ENCODE measurements around the gene VAV2.

The VAV2 gene

GRCh38 chr9:133979921-133980863, 11.9 kb downstream of the VAV2 start:
- DNase-seq, result no peak

DNA sequence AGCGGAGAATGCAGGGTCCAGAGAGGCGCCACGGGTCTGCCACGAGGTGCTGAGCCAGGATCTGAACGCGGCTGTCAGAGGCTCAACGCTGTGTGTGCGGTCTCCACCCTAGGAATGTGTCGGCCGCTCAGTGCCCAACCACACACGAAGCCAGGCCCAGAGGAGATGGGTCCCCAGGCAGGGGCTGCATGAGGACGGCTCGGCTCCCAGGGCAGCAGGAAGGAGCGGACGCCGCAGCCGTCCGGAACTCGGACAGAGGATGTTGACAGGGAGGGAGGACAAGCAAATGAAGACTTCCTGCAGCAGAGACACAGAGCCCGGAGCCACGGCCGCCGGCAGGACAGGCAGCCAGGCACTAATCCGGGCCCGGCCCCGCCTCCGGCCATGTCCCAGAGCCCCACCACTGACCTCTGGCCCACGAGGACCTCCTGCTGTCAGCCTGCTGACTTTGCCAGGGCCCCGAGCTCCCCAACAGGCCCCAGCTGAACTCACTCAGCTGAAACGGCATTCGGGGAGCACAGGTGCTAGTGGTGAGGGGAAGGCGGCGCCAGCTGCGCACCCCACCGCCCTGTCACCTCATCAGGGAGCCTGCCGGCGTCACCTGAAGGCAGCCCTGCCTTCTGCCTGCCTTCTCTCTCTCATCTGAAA, 12.7 kb downstream of the VAV2 start:
- no peak for DNase-seq

DNA sequence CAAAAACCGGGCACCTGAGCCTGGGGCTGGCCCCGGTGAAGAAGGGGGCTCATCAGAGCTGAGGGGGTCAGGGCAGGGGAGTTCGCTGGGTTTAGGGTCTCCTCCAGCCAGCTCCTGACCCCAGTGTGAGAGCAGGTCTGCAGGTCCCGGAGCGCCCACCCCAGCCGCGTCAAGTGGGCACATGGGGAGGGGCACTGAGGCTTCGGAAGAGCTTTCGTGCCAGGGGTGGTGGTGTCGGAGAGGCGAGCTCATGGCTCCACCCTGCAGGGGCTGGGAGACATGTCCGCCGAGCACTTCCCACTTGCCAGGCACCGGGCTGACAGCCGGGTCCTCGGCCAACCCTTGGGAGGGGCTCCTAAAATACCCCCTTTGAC, 13.2 kb downstream of the VAV2 start:
- DNase-seq, result no peak

GRCh38 chr9:133978226-133978898, 13.8 kb downstream of the VAV2 start:
- DNase-seq, result no peak

GRCh38 chr9:133977421-133978201, 14.5 kb downstream of the VAV2 start:
- no peak for DNase-seq

- no peak for DNase-seq
Observed at GRCh38 chr9:133976887-133977286, 15.2 kb downstream of the VAV2 start.

DNA sequence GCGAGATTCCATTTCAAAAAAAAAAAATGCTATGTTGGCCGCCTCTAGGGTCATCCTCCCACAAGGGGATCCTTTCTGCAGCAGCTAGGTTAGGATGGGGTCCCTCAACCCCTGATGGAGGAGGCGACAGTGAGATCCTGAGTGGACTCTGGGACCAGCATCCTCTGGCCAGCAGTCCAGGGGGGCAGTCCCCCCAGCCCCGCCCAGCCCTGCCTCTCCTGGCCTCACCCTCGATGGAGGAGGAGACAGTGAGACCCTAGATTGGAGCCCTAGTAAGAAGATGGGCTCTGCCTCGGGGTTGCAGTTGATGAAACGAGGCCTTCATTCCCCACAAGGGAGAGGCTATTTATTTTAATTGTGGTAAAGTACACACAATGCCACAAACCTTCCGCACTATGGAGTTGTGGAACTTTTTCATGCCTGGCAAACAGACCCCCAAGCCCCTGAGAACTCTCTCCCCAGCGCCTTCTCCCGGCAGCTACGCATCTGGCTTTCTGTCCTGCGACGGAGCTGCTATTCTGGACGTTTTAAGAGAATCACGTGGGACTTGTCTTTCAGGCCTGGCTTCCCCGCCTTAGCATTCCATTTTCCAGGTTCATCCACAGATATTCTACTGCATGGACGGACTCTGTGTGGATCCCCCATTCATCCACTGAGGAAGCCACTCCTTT, 15.8 kb downstream of the VAV2 start:
- no peak for DNase-seq

DNA sequence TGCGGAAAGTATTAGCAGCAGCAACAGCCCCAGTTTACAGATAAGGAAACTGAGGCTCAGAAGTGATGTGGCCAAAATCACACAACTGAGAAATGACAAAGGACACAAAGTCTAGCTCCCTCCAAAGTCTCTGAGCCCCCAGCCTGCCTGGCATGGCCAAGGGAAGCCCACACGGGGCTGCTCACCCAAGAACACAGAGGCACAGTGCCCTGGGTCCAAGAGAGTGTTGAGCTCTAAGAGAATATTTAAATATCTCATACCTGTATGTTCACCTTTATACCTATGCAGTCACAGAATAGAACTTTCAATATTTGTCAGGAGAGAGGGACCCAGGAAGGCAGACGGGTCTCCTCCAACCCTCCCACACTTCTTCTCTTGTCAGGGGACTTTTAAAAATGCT, 16.6 kb downstream of the VAV2 start:
- DNase-seq, result no peak

- no peak for DNase-seq
Observed at GRCh38 chr9:133974631-133975341, 17.3 kb downstream of the VAV2 start.

DNA sequence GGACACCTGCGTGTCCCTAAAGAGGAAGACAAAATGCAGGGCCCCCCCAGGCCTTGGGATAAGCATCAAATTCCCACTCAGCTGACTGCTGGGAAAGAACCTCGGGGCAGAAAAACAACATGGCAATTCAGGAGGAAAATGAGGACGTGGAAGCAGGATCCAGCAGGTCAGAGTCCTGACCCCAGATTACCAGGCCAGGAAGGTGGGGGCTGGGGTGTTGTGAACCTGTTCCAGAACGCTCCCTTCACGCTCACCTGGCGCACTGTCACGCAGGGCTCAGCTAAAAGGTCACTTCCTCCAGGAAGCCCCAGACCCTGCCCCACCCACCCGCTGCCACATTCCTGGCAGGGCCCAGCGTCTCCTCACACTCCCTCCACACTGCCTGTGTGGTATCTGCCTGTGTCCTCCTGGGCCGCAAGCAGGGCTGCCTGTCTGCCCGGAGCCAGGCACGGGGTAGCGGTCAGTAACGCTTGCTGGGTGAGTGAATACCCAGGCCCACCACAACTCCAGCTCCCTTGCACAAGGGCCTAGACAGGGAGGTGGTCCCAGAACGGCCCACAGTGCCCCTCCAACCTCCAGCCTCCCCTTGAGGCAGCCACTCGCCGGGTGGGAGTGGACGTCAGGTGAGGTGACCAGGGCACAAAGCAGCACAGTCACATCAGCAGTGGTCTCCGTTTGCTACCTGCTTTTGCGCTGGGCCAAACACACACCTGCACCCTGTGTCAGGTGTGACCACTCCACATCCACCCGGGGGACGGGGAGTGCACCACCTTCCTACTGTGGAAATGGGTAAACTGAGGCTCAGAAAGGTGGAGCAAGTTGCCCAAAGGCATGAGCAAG, 18.1 kb downstream of the VAV2 start:
- DNase-seq, result no peak

- DNase-seq, result no peak
Observed at GRCh38 chr9:133973111-133973790, 18.9 kb downstream of the VAV2 start.

DNA sequence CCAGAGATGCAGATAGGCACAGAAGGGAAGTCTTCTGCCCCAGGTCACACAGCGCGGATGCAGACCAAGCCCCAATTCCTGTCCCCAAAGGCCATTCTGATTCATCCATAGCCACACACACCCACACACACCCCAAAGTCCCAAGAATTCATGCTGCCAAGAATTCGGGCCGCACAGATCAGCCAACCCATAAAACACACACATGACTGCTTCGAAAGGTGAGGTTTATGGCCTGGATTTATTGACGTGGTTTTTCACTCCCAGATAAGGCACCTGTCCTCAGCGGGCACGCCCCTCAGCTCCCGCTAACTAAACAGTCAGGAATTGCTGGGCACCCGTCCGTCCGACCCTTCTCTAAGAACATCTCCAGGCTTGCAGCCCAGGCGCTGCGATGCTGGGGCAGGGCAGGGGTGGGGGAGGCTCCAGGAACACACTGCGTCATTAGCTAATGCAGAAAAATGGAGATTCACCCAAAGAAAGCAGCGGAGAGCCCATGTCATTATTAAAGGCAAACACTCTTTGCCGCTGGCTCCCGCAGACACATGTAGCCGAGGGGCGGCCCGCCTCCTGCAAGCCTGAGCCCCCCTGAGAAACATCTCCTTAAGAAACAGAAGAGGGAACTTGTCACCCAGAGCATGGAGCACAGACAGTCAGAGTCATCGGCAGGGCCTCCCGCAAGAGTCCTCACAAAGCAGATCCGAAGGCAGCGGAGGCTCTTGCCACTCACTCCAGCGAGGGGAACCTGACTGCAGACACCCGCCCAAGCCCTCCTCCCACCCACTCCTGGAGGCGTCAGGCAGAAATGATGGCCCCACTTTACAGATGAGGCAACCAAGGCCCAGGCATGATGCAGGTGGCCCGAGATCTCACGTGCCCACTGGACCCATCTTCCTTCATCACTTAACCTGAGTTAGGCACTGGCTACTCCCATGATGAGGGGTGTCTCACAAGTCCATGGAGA, 19.9 kb downstream of the VAV2 start:
- no peak for DNase-seq

DNA sequence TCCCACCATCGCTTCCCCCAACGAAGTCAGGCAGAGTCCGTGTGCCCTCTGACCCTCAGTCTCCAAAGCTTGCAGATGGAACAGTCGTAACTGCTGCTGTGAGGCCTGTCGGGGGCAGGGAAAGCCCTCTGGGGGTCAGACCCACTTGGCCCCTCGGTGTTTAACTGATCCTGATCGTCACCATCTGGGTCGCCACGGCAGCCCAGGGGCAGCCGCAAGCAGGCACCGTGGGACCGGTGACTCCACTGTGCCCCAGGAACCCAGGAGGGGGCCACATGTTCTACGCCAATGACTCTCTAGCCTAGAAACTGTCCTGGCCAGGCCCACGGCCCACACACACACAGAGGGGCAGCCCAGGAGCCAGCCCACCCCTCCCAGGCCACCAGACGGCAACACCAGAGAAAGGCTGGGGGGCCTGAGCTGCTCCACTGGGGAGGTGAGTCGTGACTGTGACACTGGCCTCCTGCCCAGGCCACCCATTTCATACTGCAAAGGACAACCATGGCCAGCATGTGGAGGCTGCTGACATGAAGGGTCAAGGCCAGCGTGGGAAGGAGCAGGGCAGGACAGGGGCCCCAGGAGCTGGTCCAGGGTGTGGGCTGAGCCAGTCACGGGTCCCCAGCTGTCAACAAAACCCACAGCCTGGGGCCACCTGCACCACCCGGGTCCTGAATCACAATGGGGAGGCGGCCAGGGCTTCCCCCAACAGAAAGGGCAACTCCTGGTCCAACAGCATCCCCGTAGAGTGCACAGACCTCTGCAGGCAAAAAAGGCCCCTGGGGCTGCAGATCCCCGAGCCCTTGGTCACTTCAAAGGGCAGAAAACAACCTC, 20.8 kb downstream of the VAV2 start:
- DNase-seq, result no peak

- no peak for DNase-seq
Observed at GRCh38 chr9:133970581-133971058, 21.5 kb downstream of the VAV2 start.

GRCh38 chr9:133969681-133970580, 22.2 kb downstream of the VAV2 start:
- DNase-seq, result no peak

GRCh38 chr9:133968966-133969617, 23.0 kb downstream of the VAV2 start:
- DNase-seq, result no peak

Measured in stimulated activated CD4-positive, alpha-beta T cell treated with anti-CD3 and anti-CD28 coated beads, Interleukin-1b, Interleukin-23, amount 100 ng/mL, for 48 hours (primary cell).